Activated naive CD4-positive, alpha-beta T cell treated with anti-CD3 and anti-CD28 coated beads for 36 hours (primary cell): ENCODE results near the gene LNX1. TPM values are rescaled to one million over a fixed set of nuclear protein-coding genes. Genes with fewer than 3 reads are reported as not detected.

Experiments
- CTCF ChIA-PET: fragments of 350-600 bp; sonication (Branson Sonifier 250); formaldehyde crosslinking; loops from one replicate; lab custom pipeline; 2021; ENCODE audit warnings: antibody characterized with exemption; lab: Charles Lee
- DNase-seq: peaks from one replicate; pipeline ENCODE4 v3.0.0-alpha.2; 2020
- H3K27ac Mint-ChIP-seq: one replicate; pipeline ENCODE4 v1.8.0; 2021; ENCODE audit warnings: mild to moderate bottlenecking, mixed read lengths
- H3K27me3 Mint-ChIP-seq: one replicate; pipeline ENCODE4 v1.8.0; 2021; ENCODE audit warnings: low read depth, mixed read lengths
- H3K36me3 Mint-ChIP-seq: one replicate; pipeline ENCODE4 v1.8.0; 2021; ENCODE audit warnings: low read depth, mixed read lengths
- H3K4me1 Mint-ChIP-seq: one replicate; pipeline ENCODE4 v1.8.0; 2021; ENCODE audit warnings: low read depth, mixed read lengths
- H3K4me3 Mint-ChIP-seq: one replicate; pipeline ENCODE4 v1.8.0; 2021; ENCODE audit warnings: mild to moderate bottlenecking, moderate library complexity, mixed read lengths
- H3K9me3 Mint-ChIP-seq: one replicate; pipeline ENCODE4 v1.8.0; 2021; ENCODE audit warnings: mixed read lengths
- intact Hi-C: fragments of 100-400 bp; cut with micrococcal nuclease; formaldehyde crosslinking; loops from one replicate; pipeline ENCODE4 v1.15.1; 2023
- total RNA-seq, 2 experiments: library from RNA; stranded (reverse); gene quantifications; one replicate each; pipeline ENCODE4 v1.2.3, GENCODE V29; 2021

LNX1 gene
- total RNA-seq, 2 experiments from 2014 or later: 0.17 TPM; not detected in 1

DNA sequence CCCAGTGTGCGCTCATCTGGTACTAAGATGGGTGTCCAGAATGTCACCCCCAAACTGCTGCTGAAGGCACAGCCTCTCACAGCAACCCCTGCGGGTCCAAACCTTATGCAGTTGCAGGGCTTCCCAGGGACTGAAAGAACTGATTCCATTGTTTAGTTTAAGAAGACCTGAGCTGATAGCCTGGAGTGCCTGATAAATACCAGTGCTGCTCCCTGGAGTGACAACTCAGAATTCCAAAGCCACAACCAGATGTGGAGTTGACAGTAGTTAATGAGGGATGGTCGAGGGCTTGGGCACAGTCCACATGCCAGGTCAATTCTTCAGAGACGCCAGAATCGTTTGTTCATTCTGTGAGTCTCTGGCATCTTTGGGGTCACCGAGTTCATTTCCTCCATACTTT lies 71.2 kb downstream of the LNX1 start:
- no peak for DNase-seq
- CTCF ChIA-PET: interaction anchor here (1.3 kb wide), 1 partner anchor 714 kb away, joined by 3 read pairs; no protein-coding TSS in a partner anchor
- no peaks in the 10 kb centered on the region for H3K36me3 Mint-ChIP-seq
- H3K27me3 Mint-ChIP-seq: peaks cover 16% of the 10 kb centered on the region
- H3K4me3 Mint-ChIP-seq: no peak overlapping the region
- no peak overlapping the region for H3K27ac Mint-ChIP-seq
- intact Hi-C loops: no loop called here
- H3K4me1 Mint-ChIP-seq: no peaks in the 10 kb centered on the region
- no peaks in the 10 kb centered on the region for H3K9me3 Mint-ChIP-seq

DNA sequence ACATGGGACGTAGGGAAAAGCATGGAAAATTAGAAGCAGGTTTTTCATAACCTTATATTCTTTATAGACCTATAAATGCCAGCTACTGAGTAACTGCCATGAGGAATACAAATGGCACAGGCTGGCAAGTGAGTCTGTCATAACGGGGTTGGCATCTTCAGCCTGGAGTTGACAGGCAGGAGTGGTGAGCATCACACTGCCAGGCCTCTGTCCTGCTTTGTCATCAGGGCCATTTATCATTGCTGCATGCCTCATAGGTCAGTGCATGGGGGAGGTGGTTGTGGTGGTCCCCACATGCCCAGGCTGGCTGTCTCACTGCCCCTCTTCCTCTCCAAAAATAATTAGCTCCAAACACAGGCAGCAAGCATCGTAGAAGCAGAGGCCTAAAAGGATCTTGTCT lies 72.5 kb downstream of the LNX1 start:
- H3K27me3 Mint-ChIP-seq: peaks cover 7% of the 10 kb centered on the region
- no peak overlapping the region for H3K4me3 Mint-ChIP-seq
- CTCF ChIA-PET: interaction anchor here (0.9 to 1.0 kb wide), 2 partner anchors 8 to 25 kb away, joined by 3 to 4 read pairs; no protein-coding TSS in a partner anchor
- intact Hi-C loops: no loop called here
- no peaks in the 10 kb centered on the region for H3K4me1 Mint-ChIP-seq
- no peak overlapping the region for H3K27ac Mint-ChIP-seq
- no peaks in the 10 kb centered on the region for H3K9me3 Mint-ChIP-seq
- no peaks in the 10 kb centered on the region for H3K36me3 Mint-ChIP-seq
- DNase-seq: no peak

DNA sequence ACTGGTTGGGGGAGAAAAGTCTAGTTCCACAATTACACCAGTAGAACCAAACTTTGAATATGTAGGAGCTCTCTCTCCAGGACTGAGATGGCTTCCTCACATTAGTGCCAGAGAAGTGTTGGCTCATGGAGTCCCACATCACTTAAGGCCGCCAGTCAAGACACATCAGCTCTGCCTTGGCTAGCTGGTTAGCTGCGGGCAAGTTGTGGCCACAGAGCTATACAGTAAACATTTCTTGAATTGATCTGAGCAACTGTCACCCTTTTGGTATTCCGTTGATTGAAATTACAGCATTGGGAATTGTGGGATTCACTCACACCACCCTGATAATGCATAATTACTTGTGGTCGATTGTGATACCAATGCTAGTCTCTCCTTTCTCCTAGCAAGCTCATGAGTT lies 76.2 kb downstream of the LNX1 start:
- CTCF ChIA-PET: interaction anchor here (0.6 kb wide), 1 partner anchor 644 kb away, joined by 6 read pairs; no protein-coding TSS in a partner anchor
- no peak overlapping the region for H3K4me3 Mint-ChIP-seq

DNA sequence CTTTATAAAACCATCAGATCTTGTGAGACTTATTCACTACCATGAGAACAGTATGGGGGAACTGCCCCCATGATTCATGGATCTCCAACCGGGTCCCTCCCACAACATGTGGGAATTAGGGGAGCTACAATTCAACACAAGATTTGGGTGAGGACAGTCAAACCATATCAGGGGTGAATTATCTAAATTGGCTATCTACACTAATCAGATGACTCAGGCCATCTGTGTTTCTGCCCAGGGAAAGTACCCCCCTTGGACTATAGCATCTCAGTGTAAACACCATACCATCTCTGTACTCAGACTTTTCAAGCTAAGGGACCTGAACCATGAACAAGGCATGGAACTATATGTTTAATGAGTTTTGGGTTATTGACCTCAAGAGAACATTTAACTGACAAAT lies 76.8 kb downstream of the LNX1 start:
- H3K36me3 Mint-ChIP-seq: no peaks in the 10 kb centered on the region
- H3K9me3 Mint-ChIP-seq: no peaks in the 10 kb centered on the region
- intact Hi-C loops: no loop called here
- peaks cover 2% of the 10 kb centered on the region for H3K27me3 Mint-ChIP-seq
- H3K4me1 Mint-ChIP-seq: no peaks in the 10 kb centered on the region
- H3K4me3 Mint-ChIP-seq: no peak overlapping the region
- H3K27ac Mint-ChIP-seq: no peak overlapping the region
- CTCF ChIA-PET: no interaction called here
- no peak for DNase-seq

More for the DNA sequence above, 76.2 kb downstream of the LNX1 start:
- Mint-ChIP-seq H3K27me3 (peaks cover 2% of the 10 kb centered on the region), H3K36me3 (no peaks in the 10 kb centered on the region), H3K4me1 (no peaks in the 10 kb centered on the region), H3K9me3 (no peaks in the 10 kb centered on the region), H3K27ac (no peak overlapping the region)
- no peak for DNase-seq
- intact Hi-C loops: no loop called here

DNA sequence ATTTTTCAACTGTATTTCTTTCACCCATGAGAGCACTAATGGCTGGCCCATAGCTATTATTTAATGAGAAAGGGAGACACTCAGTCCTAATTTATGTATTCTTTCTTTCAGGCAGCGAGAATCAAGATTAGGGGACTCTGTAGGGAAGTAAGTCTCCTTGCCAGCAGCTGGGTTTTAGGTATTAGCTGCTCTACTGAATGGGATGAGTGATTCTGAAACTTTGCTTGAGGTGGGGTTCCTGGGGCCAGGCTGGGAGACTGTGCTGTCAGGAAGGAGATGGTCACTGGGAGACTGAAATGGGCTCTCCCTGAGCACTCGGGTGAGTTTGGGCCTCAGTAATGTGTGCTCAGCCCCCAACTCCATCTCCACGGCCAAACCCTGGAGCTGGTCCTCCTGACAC lies 78.7 kb downstream of the LNX1 start:
- H3K27me3 Mint-ChIP-seq: peaks cover 5% of the 10 kb centered on the region
- CTCF ChIA-PET: interaction anchor here (0.7 kb wide), 1 partner anchor 362 kb away, joined by 4 read pairs; no protein-coding TSS in a partner anchor
- no peaks in the 10 kb centered on the region for H3K36me3 Mint-ChIP-seq
- H3K4me3 Mint-ChIP-seq: no peak overlapping the region
- no peak overlapping the region for H3K27ac Mint-ChIP-seq
- intact Hi-C loops: no loop called here
- no peaks in the 10 kb centered on the region for H3K9me3 Mint-ChIP-seq
- H3K4me1 Mint-ChIP-seq: no peaks in the 10 kb centered on the region
- DNase-seq: no peak

DNA sequence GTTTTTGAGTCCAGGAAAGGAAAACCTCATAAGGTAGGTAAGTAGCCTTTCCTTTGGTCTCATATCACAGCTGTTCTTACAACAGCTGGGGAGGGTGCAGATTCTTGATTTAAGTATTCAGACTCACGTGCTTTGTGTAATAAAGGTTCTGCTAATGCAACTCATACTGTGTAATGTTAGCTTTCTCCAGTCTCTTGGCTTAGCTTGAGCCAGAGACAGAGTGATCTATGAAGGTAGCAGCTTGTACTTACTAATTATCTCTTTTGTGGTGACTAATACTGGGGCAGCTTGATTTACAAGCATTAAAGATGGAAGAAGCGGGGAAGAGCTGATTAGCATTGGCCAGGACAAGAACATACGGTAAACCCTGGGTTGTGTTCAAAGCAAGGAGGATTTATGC lies 80.3 kb downstream of the LNX1 start:
- DNase-seq: no peak
- intact Hi-C loops: no loop called here
- Mint-ChIP-seq H3K27me3 (peaks cover 5% of the 10 kb centered on the region), H3K4me1 (no peaks in the 10 kb centered on the region), H3K36me3 (no peaks in the 10 kb centered on the region), H3K4me3 (no peak overlapping the region), H3K9me3 (no peaks in the 10 kb centered on the region), H3K27ac (no peak overlapping the region)
- CTCF ChIA-PET: interaction anchor here (1.5 kb wide), 1 partner anchor 8 kb away, joined by 4 read pairs; no protein-coding TSS in a partner anchor

DNA sequence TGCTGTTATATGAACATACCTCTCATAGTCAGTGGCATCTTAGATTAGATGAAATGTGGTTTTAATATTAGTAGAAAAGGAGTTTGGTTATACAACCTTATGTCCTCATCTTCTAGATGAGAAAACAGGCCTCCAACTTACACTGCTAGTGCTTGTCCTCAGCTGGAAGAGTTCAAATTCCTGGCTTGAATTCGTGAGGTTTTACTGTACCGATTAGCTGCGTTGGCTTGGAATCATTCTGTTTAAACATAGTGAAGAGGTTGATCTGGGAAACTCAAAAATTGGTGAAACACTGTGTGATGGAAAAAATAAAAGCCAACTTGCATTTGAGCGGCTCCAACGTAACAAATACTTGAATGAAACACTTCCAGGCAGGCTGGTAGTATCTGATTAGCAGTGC lies 81.0 kb downstream of the LNX1 start:
- H3K27ac Mint-ChIP-seq: no peak overlapping the region
- H3K9me3 Mint-ChIP-seq: no peaks in the 10 kb centered on the region
- CTCF ChIA-PET: interaction anchor here (1.5 kb wide), 1 partner anchor 9 kb away, joined by 4 read pairs; no protein-coding TSS in a partner anchor

DNA sequence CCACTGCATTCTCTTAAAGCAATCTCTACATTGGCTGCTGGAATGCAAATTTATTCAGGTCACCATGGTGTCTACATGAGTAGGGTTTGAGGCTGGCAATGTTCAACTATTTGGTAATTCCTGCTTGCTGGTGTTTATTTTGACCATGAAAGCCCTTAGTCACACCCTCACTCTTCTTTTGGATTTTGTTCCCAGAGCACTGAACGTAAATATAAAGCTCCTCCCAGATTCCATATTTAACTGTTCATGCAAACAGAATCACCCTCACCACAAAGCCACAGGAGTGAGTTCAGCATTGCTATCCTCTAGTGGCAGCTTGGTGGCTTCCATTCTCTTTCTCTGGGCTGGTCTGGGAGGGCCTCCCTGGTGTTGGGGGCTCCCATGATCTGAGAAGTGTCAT lies 82.8 kb downstream of the LNX1 start:
- no peaks in the 10 kb centered on the region for H3K36me3 Mint-ChIP-seq

More for the DNA sequence above, 81.0 kb downstream of the LNX1 start:
- no peak for DNase-seq
- intact Hi-C loops: no loop called here
- Mint-ChIP-seq H3K27me3 (peaks cover 9% of the 10 kb centered on the region), H3K36me3 (no peaks in the 10 kb centered on the region), H3K4me1 (no peaks in the 10 kb centered on the region), H3K4me3 (no peak overlapping the region)

DNA sequence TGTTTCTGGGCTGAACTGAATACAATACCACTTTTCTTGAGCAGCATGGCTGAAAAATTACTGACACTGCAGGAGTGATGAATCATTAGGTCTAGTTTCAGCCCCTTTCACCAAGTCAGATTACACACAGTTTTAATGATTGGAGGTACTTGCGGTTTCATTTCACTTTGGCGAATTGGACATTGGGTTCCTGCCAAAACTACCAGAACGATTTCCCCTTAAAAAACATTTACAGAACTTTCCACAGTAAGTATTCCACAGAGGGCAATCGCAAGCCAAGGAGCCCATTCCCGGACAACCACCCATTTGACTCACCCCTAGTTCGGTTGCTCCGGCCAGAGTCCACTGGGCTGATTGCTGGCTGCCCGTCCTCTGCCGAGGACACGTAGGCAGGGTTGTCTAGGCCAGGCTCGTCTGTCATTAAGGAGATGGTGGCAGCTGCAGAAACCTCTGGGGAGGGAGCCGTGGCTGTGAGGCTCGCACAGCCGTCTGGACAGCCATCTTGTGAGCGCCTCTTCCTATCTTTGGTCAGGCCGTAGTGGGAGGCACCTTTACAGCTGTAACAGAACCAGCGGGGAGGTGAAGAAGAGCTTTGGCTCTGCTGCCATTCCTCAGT lies 83.5 kb downstream of the LNX1 start:
- no peaks in the 10 kb centered on the region for H3K9me3 Mint-ChIP-seq
- H3K4me1 Mint-ChIP-seq: no peaks in the 10 kb centered on the region
- no peak overlapping the region for H3K27ac Mint-ChIP-seq
- H3K27me3 Mint-ChIP-seq: peaks cover 9% of the 10 kb centered on the region
- intact Hi-C loops: no loop called here
- no peak for DNase-seq
- H3K36me3 Mint-ChIP-seq: no peaks in the 10 kb centered on the region
- no peak overlapping the region for H3K4me3 Mint-ChIP-seq
- CTCF ChIA-PET: no interaction called here

More for the DNA sequence above, 82.8 kb downstream of the LNX1 start:
- Mint-ChIP-seq H3K9me3 (no peaks in the 10 kb centered on the region), H3K27ac (no peak overlapping the region), H3K4me1 (no peaks in the 10 kb centered on the region), H3K4me3 (no peak overlapping the region), H3K27me3 (peaks cover 8% of the 10 kb centered on the region)
- intact Hi-C loops: no loop called here
- DNase-seq: no peak
- CTCF ChIA-PET: no interaction called here

DNA sequence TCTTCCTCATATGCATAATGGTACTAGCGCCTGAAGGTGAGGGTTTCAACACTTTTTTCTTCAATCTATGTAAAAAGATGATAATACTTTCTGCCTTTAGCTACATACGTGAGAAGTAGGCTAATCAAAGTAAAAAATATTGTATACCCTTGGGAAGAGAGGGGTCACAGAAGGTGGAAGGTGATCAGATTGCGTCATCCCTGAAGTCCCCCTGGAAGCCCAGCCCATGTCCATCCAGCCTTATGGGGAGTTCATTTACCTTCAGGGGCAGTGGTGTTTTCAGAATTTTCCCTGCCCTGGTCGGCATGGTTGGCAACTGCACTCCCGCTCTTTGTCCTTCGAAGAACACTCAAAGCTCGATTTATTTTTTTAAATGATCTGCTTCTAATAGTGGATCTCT lies 84.2 kb downstream of the LNX1 start:
- CTCF ChIA-PET: no interaction called here

DNA sequence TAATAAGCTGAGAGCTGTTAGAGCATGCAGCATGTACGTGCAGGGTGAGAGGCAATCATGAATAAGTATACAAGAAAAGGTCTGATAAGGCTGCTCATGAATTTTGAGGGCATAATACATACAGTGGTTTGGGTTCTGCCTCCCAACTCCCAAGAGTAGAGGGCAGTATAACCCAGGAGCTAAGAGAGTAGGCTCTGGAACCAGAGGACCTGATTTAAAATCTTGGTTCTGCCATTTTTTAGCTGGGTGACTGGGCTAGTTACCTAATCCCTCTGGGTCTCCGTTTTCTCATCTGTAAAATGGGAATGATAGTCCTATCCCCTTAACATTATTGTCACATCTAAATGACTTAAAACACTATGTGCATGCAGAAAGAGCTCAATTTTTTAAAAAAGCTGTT lies 85.3 kb downstream of the LNX1 start:
- peaks cover 9% of the 10 kb centered on the region for H3K27me3 Mint-ChIP-seq
- CTCF ChIA-PET: interaction anchor here (0.8 to 1.0 kb wide), 2 partner anchors 11 to 15 kb away, joined by 3 read pairs; no protein-coding TSS in a partner anchor
- H3K36me3 Mint-ChIP-seq: no peaks in the 10 kb centered on the region
- intact Hi-C loops: no loop called here
- no peak overlapping the region for H3K4me3 Mint-ChIP-seq
- no peak overlapping the region for H3K27ac Mint-ChIP-seq
- no peak for DNase-seq
- no peaks in the 10 kb centered on the region for H3K9me3 Mint-ChIP-seq
- H3K4me1 Mint-ChIP-seq: no peaks in the 10 kb centered on the region

More for the DNA sequence above, 84.2 kb downstream of the LNX1 start:
- no peaks in the 10 kb centered on the region for H3K36me3 Mint-ChIP-seq
- intact Hi-C loops: no loop called here
- peaks cover 9% of the 10 kb centered on the region for H3K27me3 Mint-ChIP-seq
- no peaks in the 10 kb centered on the region for H3K4me1 Mint-ChIP-seq
- no peaks in the 10 kb centered on the region for H3K9me3 Mint-ChIP-seq
- DNase-seq: no peak
- no peak overlapping the region for H3K27ac Mint-ChIP-seq
- no peak overlapping the region for H3K4me3 Mint-ChIP-seq

DNA sequence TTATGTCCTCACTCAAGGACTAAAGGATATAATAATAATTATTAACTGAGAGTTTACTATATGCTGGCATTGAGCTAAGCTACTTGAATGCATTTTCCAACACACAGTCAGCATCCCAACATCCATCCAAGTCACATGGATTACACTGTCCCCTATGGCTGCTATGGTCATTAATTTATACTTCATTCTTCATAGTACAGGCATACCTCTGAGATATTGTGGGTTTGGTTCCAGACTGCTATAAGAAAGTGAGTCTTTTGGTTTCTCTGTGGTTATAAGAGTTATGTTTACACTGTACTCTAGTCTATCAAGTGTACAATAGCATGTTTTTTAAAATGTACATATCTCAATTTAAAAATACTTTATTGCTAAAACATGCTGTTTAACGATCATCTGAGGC lies 89.2 kb downstream of the LNX1 start:
- intact Hi-C loops: no loop called here
- CTCF ChIA-PET: no interaction called here
- Mint-ChIP-seq H3K27me3 (peaks cover 6% of the 10 kb centered on the region), H3K4me1 (no peaks in the 10 kb centered on the region), H3K36me3 (no peaks in the 10 kb centered on the region), H3K9me3 (no peaks in the 10 kb centered on the region), H3K4me3 (no peak overlapping the region), H3K27ac (no peak overlapping the region)
- DNase-seq: no peak

DNA sequence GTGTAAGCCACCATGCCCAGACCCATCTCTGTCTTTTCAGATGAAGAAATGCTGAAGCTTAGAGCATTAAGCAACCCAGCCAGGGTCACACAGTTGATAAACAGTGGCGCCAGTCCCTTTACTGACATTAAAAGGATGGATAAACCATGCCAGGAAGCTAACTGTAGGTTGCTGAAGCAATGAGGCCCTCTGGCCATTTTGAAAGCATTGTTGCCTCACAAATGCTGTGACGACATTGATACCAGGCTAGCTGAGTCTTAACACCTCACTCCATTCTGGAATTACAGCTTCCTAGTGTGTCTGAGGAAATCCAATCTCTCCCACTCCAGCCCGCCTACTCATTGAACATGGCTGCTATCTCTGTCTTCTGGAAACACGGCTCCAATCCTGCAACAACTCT lies 89.7 kb downstream of the LNX1 start:
- no peaks in the 10 kb centered on the region for H3K4me1 Mint-ChIP-seq
- no peak overlapping the region for H3K4me3 Mint-ChIP-seq
- H3K27ac Mint-ChIP-seq: no peak overlapping the region
- CTCF ChIA-PET: no interaction called here
- no peaks in the 10 kb centered on the region for H3K36me3 Mint-ChIP-seq
- intact Hi-C loops: no loop called here
- DNase-seq: no peak
- H3K9me3 Mint-ChIP-seq: no peaks in the 10 kb centered on the region
- H3K27me3 Mint-ChIP-seq: peaks cover 6% of the 10 kb centered on the region
